Naive thymus-derived CD4-positive, alpha-beta T cell (primary cell): ENCODE data around the gene SRP14. TPM values are rescaled to one million over a fixed set of nuclear protein-coding genes. Genes with fewer than 3 reads are reported as not detected.
"Not testable (repeated sequence)": the region's sequence is repeated elsewhere in the genome, so short reads cannot be mapped to it uniquely, and the experiment has no call there.

ENCODE experiments used
- ATAC-seq: fragments of 150-1000 bp; cut with Tn5 transposase; 2 replicates; pipeline ENCODE4 v1.10.0; 2021; ENCODE audit warnings: mild to moderate bottlenecking, moderate library complexity
- CTCF ChIA-PET: fragments of 350-600 bp; sonication (Branson Sonifier 250); formaldehyde crosslinking; loops from one replicate; lab custom pipeline; 2021; ENCODE audit warnings: antibody characterized with exemption; lab: Charles Lee
- POLR2A ChIA-PET: fragments of 350-600 bp; sonication (Branson Sonifier 250); formaldehyde crosslinking; loops from one replicate; lab custom pipeline; 2021; ENCODE audit warnings: antibody characterized with exemption, inconsistent platforms; lab: Charles Lee
- DNase-seq, 9 donors: peaks; one replicate each; pipeline versions ENCODE4 v3.0.0 to v3.0.0-alpha.2; 2020 to 2022; ENCODE audit warnings: mixed read lengths in 1 of 9
- H3K27ac ChIP-seq: one replicate; pipeline ENCODE4 v1.7.0; 2013; ENCODE audit warnings: mild to moderate bottlenecking, low read depth, low read length, moderate library complexity
- H3K27me3 ChIP-seq, 2 donors: one replicate each; pipeline ENCODE4 v1.7.0; 2013; ENCODE audit warnings: low read length in 2 of 2, mild to moderate bottlenecking in 2 of 2, moderate library complexity in 2 of 2; ENCODE audit not compliant: control insufficient read depth in 2 of 2, insufficient read depth in 2 of 2
- H3K36me3 ChIP-seq, 3 experiments: 1 replicate in 2 of 3; 2 replicates in 1 of 3; pipeline ENCODE4 v1.7.0; 2013; ENCODE audit warnings: low read length in 3 of 3, mild to moderate bottlenecking in 3 of 3, moderate library complexity in 1 of 3; ENCODE audit not compliant: insufficient read depth in 3 of 3, control insufficient read depth in 2 of 3
- H3K4me1 ChIP-seq, 2 donors: one replicate each; pipeline ENCODE4 v1.7.0; 2013; ENCODE audit warnings: low read length in 2 of 2, mild to moderate bottlenecking in 2 of 2, moderate library complexity in 1 of 2; ENCODE audit not compliant: control insufficient read depth in 2 of 2, insufficient read depth in 2 of 2
- H3K4me3 ChIP-seq: 2 replicates; pipeline ENCODE4 v1.7.0; 2013; ENCODE audit warnings: mild to moderate bottlenecking, low read length
- H3K9me3 ChIP-seq, 3 experiments: 1 replicate in 2 of 3; 2 replicates in 1 of 3; pipeline ENCODE4 v1.7.0; 2013; ENCODE audit warnings: low read length in 3 of 3; ENCODE audit not compliant: control insufficient read depth in 2 of 3
- H3K27ac Mint-ChIP-seq, 9 donors: one replicate each; pipeline ENCODE4 v1.8.0; 2020 to 2022; ENCODE audit warnings: mixed read lengths in 9 of 9, mild to moderate bottlenecking in 8 of 9, moderate library complexity in 5 of 9, inconsistent platforms in 2 of 9
- H3K27me3 Mint-ChIP-seq, 5 donors: one replicate each; pipeline ENCODE4 v1.8.0; 2021 to 2022; ENCODE audit warnings: mixed read lengths in 5 of 5, mild to moderate bottlenecking in 1 of 5
- H3K36me3 Mint-ChIP-seq, 5 donors: one replicate each; pipeline ENCODE4 v1.8.0; 2020 to 2022; ENCODE audit warnings: mixed read lengths in 5 of 5, mild to moderate bottlenecking in 3 of 5, inconsistent platforms in 1 of 5
- H3K4me1 Mint-ChIP-seq, 7 donors: one replicate each; pipeline ENCODE4 v1.8.0; 2020 to 2022; ENCODE audit warnings: mixed read lengths in 7 of 7, mild to moderate bottlenecking in 3 of 7, inconsistent platforms in 1 of 7
- H3K4me3 Mint-ChIP-seq, 10 donors: one replicate each; pipeline ENCODE4 v1.8.0; 2020 to 2022; ENCODE audit warnings: mild to moderate bottlenecking in 10 of 10, mixed read lengths in 10 of 10, moderate library complexity in 6 of 10, inconsistent platforms in 2 of 10
- H3K9me3 Mint-ChIP-seq, 11 donors: one replicate each; pipeline ENCODE4 v1.8.0; 2020 to 2022; ENCODE audit warnings: mixed read lengths in 11 of 11, mild to moderate bottlenecking in 4 of 11, inconsistent platforms in 1 of 11, moderate library complexity in 1 of 11
- intact Hi-C, 2 donors: fragments of 100-400 bp; cut with micrococcal nuclease; formaldehyde crosslinking; loops; one replicate each; pipeline ENCODE4 v1.15.1; 2023
- polyA plus RNA-seq, 2 donors: library from polyadenylated mRNA; unstranded; fragments of 300-500 nt; fragmentation: Illumina TruSeq; gene quantifications; one replicate each; pipeline ENCODE4 v1.2.3, GENCODE V29; 2021
- total RNA-seq, 6 experiments: library from RNA in 5 of 6; stranded (reverse) in 5 of 6; gene quantifications; 1 replicate in 5 of 6; 2 replicates in 1 of 6; pipeline ENCODE4 v1.2.3 and lab custom pipeline; 2021 to 2026

Gene SRP14
- total and polyA plus RNA-seq, 7 experiments from 2014 or later: 92.1 to 963 (median 112) TPM

GRCh38 chr15:40037721-40038120 lies 1.3 kb downstream of the SRP14 start:
- peak overlapping the region; percentile 94 to 99 (median 98) for H3K27ac Mint-ChIP-seq
- intact Hi-C loops: loop anchor here (2.0 to 5.0 kb wide), 4 partner anchors 115 to 285 kb away; partner anchors contain the start of genes GPR176 (in 2 of the 2), FSIP1 (in 1 of the 2) and INAFM2 (in 1 of the 2)
- Histone ChIP-seq H3K9me3 (no peaks in the 10 kb centered on the region), H3K4me1 (peaks cover 15 to 18% of the 10 kb centered on the region in 2 donors), H3K27ac (peak overlapping the region; percentile 96), H3K36me3 (peaks cover 13 to 46% (median 32%) of the 10 kb centered on the region in 3 experiments), H3K4me3 (peak overlapping the region; percentile 86), H3K27me3 (no peaks in the 10 kb centered on the region)
- H3K36me3 Mint-ChIP-seq: peaks cover 0 to 29% (median 14%) of the 10 kb centered on the region in 5 donors
- DNase-seq (no peak), ATAC-seq (no peak)
- ChIA-PET CTCF (interaction anchor here (0.7 to 2.2 kb wide), 3 partner anchors 10 to 68 kb away, joined by 3 to 11 read pairs (median 5); no protein-coding TSS in a partner anchor), POLR2A (interaction anchor here (0.5 to 3.2 kb wide), 8 partner anchors 8 to 271 kb away, joined by 3 to 22 read pairs (median 4); partner anchors contain the start of gene BMF)
- H3K4me3 Mint-ChIP-seq: peak overlapping the region; percentile 92 to 100 (median 100)
- peaks cover 28 to 58% (median 53%) of the 10 kb centered on the region in 7 donors for H3K4me1 Mint-ChIP-seq
- H3K9me3 Mint-ChIP-seq: no peaks in the 10 kb centered on the region
- H3K27me3 Mint-ChIP-seq: no peaks in the 10 kb centered on the region

DNA sequence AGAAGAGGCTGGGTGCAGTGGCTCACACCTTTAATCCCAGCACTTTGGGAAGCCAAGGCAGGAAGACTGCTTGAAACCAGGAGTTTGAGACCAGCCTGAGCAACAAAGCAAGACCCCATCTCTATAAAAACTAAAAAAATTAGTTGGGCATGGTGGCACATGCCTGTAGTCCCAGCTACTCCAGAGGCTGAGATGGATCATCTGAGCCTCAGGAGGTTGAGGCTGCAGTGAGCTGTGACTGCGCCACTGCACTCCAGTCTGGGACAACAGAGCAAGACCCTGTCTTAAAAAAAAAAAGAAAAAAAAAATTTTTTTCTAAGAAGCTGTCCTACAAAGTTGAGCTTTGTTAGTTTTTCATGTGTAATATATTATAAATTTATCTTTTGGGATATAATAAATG lies 3.8 kb downstream of the SRP14 start:
- not testable (repeated sequence) for H3K9me3 ChIP-seq, H3K4me3 Mint-ChIP-seq, DNase-seq, H3K27me3 Mint-ChIP-seq, H3K27ac ChIP-seq, ATAC-seq, H3K9me3 Mint-ChIP-seq, H3K27me3 ChIP-seq, H3K4me3 ChIP-seq
- Mint-ChIP-seq H3K36me3 (peaks cover 0 to 33% (median 23%) of the 10 kb centered on the region in 5 donors), H3K27ac (peak overlapping the region in 2 of 9 donors; percentile 21 to 46), H3K4me1 (peaks cover 23 to 41% (median 37%) of the 10 kb centered on the region in 7 donors)
- ChIA-PET CTCF (interaction anchor here (0.6 to 1.4 kb wide), 2 partner anchors 10 to 143 kb away, joined by 3 read pairs; no protein-coding TSS in a partner anchor), POLR2A (interaction anchor here (0.6 to 1.1 kb wide), 4 partner anchors 9 to 26 kb away, joined by 3 read pairs; no protein-coding TSS in a partner anchor)
- Histone ChIP-seq H3K4me1 (peaks cover 12 to 15% of the 10 kb centered on the region in 2 donors), H3K36me3 (peaks cover 21 to 71% (median 40%) of the 10 kb centered on the region in 3 experiments)
- intact Hi-C loops: loop anchor here (5.0 kb wide), 2 partner anchors 113 to 287 kb away; partner anchors contain the start of genes GPR176 (in 1 of the 2) and INAFM2 (in 1 of the 2)

GRCh38 chr15:40034186-40034946 lies 4.6 kb downstream of the SRP14 start:
- intact Hi-C loops: no loop called here
- Mint-ChIP-seq H3K4me3 (no peak overlapping the region), H3K9me3 (no peaks in the 10 kb centered on the region), H3K36me3 (peaks cover 0 to 34% (median 25%) of the 10 kb centered on the region in 5 donors), H3K27ac (peak overlapping the region in 2 of 9 donors; percentile 21 to 46), H3K27me3 (no peaks in the 10 kb centered on the region), H3K4me1 (peaks cover 20 to 34% (median 30%) of the 10 kb centered on the region in 7 donors)
- Histone ChIP-seq H3K4me3 (no peak overlapping the region), H3K27ac (no peak overlapping the region), H3K36me3 (peaks cover 21 to 74% (median 40%) of the 10 kb centered on the region in 3 experiments), H3K9me3 (no peaks in the 10 kb centered on the region), H3K27me3 (no peaks in the 10 kb centered on the region), H3K4me1 (peaks cover 9 to 11% of the 10 kb centered on the region in 2 donors)
- DNase-seq (no peak), ATAC-seq (no peak)
- POLR2A ChIA-PET: interaction anchor here (0.6 to 1.1 kb wide), 3 partner anchors 10 to 23 kb away, joined by 3 read pairs; no protein-coding TSS in a partner anchor
- CTCF ChIA-PET: interaction anchor here (1.4 kb wide), 1 partner anchor 11 kb away, joined by 3 read pairs; no protein-coding TSS in a partner anchor

DNA sequence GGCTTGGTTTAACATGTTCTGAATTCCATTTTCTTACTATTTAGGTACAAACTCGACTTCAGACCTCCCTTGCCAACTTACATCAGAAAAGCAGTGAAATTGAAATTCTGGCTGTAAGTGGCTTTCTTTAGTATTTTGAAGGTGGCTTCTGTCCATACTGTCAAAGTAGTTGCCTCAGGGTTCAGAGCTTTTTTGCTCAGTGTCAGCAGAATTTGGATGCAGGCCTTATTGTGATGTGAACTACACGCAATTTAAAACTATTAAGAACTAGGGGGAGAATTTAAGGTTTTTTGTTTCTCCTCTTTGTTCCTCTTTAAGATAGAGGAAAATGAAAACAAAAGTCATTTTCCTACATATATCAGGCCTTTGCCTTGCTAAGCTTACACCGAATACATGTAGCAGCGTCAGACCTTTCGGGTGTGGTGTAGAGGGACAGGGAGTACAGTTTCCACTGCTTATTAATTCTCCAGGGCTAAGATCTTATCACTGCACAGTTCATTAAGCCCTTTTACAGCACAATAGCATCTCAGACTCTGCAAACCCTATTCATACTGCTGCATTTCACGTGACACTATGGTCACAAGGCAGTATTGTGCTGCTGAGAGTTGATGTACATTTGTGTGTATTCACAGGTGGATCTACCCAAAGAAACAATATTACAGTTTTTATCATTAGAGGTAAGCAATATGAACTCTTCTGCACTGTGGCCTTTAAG lies 6.7 kb downstream of the SRP14 start:
- H3K27ac Mint-ChIP-seq: no peak overlapping the region
- intact Hi-C loops: no loop called here
- POLR2A ChIA-PET: no interaction called here

GRCh38 chr15:40031300-40031699 lies 7.7 kb downstream of the SRP14 start:
- peaks cover 21 to 62% (median 33%) of the 10 kb centered on the region in 3 experiments for H3K36me3 ChIP-seq
- no peaks in the 10 kb centered on the region for H3K27me3 ChIP-seq
- H3K4me3 ChIP-seq: no peak overlapping the region
- DNase-seq: no peak
- CTCF ChIA-PET: interaction anchor here (0.8 kb wide), 1 partner anchor 8 kb away, joined by 3 read pairs; no protein-coding TSS in a partner anchor
- no peak overlapping the region for H3K27ac ChIP-seq
- intact Hi-C loops: no loop called here
- H3K27ac Mint-ChIP-seq: no peak overlapping the region
- no peak for ATAC-seq
- H3K4me1 Mint-ChIP-seq: peaks cover under 1 to 6% (median 4%) of the 10 kb centered on the region in 7 donors
- POLR2A ChIA-PET: interaction anchor here (1.3 kb wide), 1 partner anchor 10 kb away, joined by 4 read pairs; no protein-coding TSS in a partner anchor
- H3K4me1 ChIP-seq: no peaks in the 10 kb centered on the region
- H3K9me3 Mint-ChIP-seq: no peaks in the 10 kb centered on the region
- no peaks in the 10 kb centered on the region for H3K9me3 ChIP-seq
- peaks cover 0 to 26% (median 16%) of the 10 kb centered on the region in 5 donors for H3K36me3 Mint-ChIP-seq
- no peak overlapping the region for H3K4me3 Mint-ChIP-seq
- no peaks in the 10 kb centered on the region for H3K27me3 Mint-ChIP-seq

More for the DNA sequence above, 6.7 kb downstream of the SRP14 start:
- Mint-ChIP-seq H3K27me3 (no peaks in the 10 kb centered on the region), H3K4me3 (no peak overlapping the region), H3K36me3 (peaks cover 0 to 32% (median 22%) of the 10 kb centered on the region in 5 donors), H3K9me3 (no peaks in the 10 kb centered on the region), H3K4me1 (peaks cover 9 to 16% (median 13%) of the 10 kb centered on the region in 7 donors)
- Histone ChIP-seq H3K27me3 (no peaks in the 10 kb centered on the region), H3K4me1 (peaks cover 0 to under 1% of the 10 kb centered on the region in 2 donors), H3K9me3 (no peaks in the 10 kb centered on the region), H3K36me3 (peaks cover 21 to 69% (median 40%) of the 10 kb centered on the region in 3 experiments), H3K27ac (no peak overlapping the region), H3K4me3 (no peak overlapping the region)
- ATAC-seq: no peak
- no peak for DNase-seq
- CTCF ChIA-PET: no interaction called here
